WTC11 (cell line): Measurements from ENCODE around the gene UFM1.

ENCODE experiments used
- ATF2 ChIP-seq: sonication (generic); formaldehyde crosslinking; IDR thresholded peaks from 2 replicates; pipeline ENCODE4 v1.8.1; 2022; ENCODE audit warnings: low read depth, missing genetic modification reagents, borderline replicate concordance
- ATF6 ChIP-seq: sonication (generic); formaldehyde crosslinking; IDR thresholded peaks from 2 replicates; pipeline ENCODE4 v1.8.1; 2023; ENCODE audit warnings: mild to moderate bottlenecking, missing genetic modification reagents
- FOXK1 ChIP-seq: sonication (generic); formaldehyde crosslinking; IDR thresholded peaks from 2 replicates; pipeline ENCODE4 v1.8.0; 2022; ENCODE audit warnings: mild to moderate bottlenecking, moderate library complexity, missing genetic modification reagents
- GABPB1 ChIP-seq: sonication (generic); formaldehyde crosslinking; IDR thresholded peaks from 2 replicates; pipeline ENCODE4 v1.8.1; 2023; ENCODE audit warnings: mild to moderate bottlenecking, missing genetic modification reagents
- KAT7 ChIP-seq: sonication (generic); formaldehyde crosslinking; IDR thresholded peaks from 2 replicates; pipeline ENCODE4 v1.8.1; 2023; ENCODE audit warnings: missing genetic modification reagents, mild to moderate bottlenecking, borderline replicate concordance
- MYBL2 ChIP-seq: sonication (generic); formaldehyde crosslinking; IDR thresholded peaks from 2 replicates; pipeline ENCODE4 v1.8.1; 2023; ENCODE audit warnings: mild to moderate bottlenecking, moderate library complexity, missing genetic modification reagents
- ZNF263 ChIP-seq: sonication (generic); formaldehyde crosslinking; IDR thresholded peaks from 2 replicates; pipeline ENCODE4 v1.8.1; 2022; ENCODE audit warnings: low read depth, mild to moderate bottlenecking, moderate library complexity, missing genetic modification reagents
- ZNF281 ChIP-seq: sonication (generic); formaldehyde crosslinking; IDR thresholded peaks from 2 replicates; pipeline ENCODE4 v1.8.0; 2023; ENCODE audit warnings: mild to moderate bottlenecking, missing genetic modification reagents
- TF ChIP-seq, protein P1 (sequence below): sonication (generic); formaldehyde crosslinking; IDR thresholded peaks from 2 replicates; pipeline ENCODE4 v1.8.0; 2022; ENCODE audit warnings: mild to moderate bottlenecking, missing genetic modification reagents
- TF ChIP-seq, protein P2 (sequence below): fragments of 200-600 bp; IDR thresholded peaks from 2 replicates; pipeline ENCODE4 v1.8.0; 2022; ENCODE audit warnings: antibody characterized with exemption
- TF ChIP-seq, protein P3 (sequence below): sonication (generic); formaldehyde crosslinking; IDR thresholded peaks from 2 replicates; pipeline ENCODE4 v1.8.0; 2022; ENCODE audit warnings: mild to moderate bottlenecking, missing genetic modification reagents
- TF ChIP-seq, protein P4 (sequence below): sonication (generic); formaldehyde crosslinking; conservative IDR thresholded peaks from 2 replicates; pipeline ENCODE4 v1.8.1; 2023; ENCODE audit warnings: mild to moderate bottlenecking, low read depth, missing genetic modification reagents, moderate library complexity

- no peak for TF ChIP-seq MYBL2 (CRISPR knock-in tag)
- TF ChIP-seq, protein P1, sequence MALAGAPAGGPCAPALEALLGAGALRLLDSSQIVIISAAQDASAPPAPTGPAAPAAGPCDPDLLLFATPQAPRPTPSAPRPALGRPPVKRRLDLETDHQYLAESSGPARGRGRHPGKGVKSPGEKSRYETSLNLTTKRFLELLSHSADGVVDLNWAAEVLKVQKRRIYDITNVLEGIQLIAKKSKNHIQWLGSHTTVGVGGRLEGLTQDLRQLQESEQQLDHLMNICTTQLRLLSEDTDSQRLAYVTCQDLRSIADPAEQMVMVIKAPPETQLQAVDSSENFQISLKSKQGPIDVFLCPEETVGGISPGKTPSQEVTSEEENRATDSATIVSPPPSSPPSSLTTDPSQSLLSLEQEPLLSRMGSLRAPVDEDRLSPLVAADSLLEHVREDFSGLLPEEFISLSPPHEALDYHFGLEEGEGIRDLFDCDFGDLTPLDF (CRISPR knock-in tag) = no peak
- TF ChIP-seq, protein P2, sequence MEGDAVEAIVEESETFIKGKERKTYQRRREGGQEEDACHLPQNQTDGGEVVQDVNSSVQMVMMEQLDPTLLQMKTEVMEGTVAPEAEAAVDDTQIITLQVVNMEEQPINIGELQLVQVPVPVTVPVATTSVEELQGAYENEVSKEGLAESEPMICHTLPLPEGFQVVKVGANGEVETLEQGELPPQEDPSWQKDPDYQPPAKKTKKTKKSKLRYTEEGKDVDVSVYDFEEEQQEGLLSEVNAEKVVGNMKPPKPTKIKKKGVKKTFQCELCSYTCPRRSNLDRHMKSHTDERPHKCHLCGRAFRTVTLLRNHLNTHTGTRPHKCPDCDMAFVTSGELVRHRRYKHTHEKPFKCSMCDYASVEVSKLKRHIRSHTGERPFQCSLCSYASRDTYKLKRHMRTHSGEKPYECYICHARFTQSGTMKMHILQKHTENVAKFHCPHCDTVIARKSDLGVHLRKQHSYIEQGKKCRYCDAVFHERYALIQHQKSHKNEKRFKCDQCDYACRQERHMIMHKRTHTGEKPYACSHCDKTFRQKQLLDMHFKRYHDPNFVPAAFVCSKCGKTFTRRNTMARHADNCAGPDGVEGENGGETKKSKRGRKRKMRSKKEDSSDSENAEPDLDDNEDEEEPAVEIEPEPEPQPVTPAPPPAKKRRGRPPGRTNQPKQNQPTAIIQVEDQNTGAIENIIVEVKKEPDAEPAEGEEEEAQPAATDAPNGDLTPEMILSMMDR = no peak
- TF ChIP-seq ZNF263 (CRISPR knock-in tag) = no peak
- no peak for TF ChIP-seq ATF2 (CRISPR knock-in tag)
- TF ChIP-seq FOXK1 (CRISPR knock-in tag) = no peak
- no peak for TF ChIP-seq ATF6 (CRISPR knock-in tag)
- TF ChIP-seq GABPB1 = no peak
- no peak for TF ChIP-seq ZNF281 (CRISPR knock-in tag)
- TF ChIP-seq, protein P3, sequence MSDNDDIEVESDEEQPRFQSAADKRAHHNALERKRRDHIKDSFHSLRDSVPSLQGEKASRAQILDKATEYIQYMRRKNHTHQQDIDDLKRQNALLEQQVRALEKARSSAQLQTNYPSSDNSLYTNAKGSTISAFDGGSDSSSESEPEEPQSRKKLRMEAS (CRISPR knock-in tag) = no peak
- TF ChIP-seq, protein P4, sequence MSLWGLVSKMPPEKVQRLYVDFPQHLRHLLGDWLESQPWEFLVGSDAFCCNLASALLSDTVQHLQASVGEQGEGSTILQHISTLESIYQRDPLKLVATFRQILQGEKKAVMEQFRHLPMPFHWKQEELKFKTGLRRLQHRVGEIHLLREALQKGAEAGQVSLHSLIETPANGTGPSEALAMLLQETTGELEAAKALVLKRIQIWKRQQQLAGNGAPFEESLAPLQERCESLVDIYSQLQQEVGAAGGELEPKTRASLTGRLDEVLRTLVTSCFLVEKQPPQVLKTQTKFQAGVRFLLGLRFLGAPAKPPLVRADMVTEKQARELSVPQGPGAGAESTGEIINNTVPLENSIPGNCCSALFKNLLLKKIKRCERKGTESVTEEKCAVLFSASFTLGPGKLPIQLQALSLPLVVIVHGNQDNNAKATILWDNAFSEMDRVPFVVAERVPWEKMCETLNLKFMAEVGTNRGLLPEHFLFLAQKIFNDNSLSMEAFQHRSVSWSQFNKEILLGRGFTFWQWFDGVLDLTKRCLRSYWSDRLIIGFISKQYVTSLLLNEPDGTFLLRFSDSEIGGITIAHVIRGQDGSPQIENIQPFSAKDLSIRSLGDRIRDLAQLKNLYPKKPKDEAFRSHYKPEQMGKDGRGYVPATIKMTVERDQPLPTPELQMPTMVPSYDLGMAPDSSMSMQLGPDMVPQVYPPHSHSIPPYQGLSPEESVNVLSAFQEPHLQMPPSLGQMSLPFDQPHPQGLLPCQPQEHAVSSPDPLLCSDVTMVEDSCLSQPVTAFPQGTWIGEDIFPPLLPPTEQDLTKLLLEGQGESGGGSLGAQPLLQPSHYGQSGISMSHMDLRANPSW (CRISPR knock-in tag) = no peak
- no peak for TF ChIP-seq KAT7 (CRISPR knock-in tag)
These were observed 515 bp downstream of the UFM1 start for GRCh38 chr13:38350114-38350617.
